G401 (cell line): ENCODE results near the gene GAD2. TPM values are rescaled to one million over a fixed set of nuclear protein-coding genes. Genes with fewer than 3 reads are reported as not detected.

Experiments
- DNase-seq: peaks from one replicate; pipeline ENCODE4 v3.0.0-alpha.2; 2015; ENCODE audit warnings: low spot score
- in situ Hi-C: cut with HindIII; loops from 2 replicates; pipeline ENCODE4 v1.10.0; 2016; ENCODE audit warnings: low sequenced_read_pairs, mixed read lengths
- total RNA-seq: library from RNA; depleted of rRNA; stranded (reverse); fragments of >200 nt; shearing (Covaris generic); gene quantifications from 2 replicates; pipeline ENCODE4 v1.2.3, GENCODE V29; 2014; rRNA removed

GAD2 gene
- total RNA-seq = not detected in 2 replicates

DNA sequence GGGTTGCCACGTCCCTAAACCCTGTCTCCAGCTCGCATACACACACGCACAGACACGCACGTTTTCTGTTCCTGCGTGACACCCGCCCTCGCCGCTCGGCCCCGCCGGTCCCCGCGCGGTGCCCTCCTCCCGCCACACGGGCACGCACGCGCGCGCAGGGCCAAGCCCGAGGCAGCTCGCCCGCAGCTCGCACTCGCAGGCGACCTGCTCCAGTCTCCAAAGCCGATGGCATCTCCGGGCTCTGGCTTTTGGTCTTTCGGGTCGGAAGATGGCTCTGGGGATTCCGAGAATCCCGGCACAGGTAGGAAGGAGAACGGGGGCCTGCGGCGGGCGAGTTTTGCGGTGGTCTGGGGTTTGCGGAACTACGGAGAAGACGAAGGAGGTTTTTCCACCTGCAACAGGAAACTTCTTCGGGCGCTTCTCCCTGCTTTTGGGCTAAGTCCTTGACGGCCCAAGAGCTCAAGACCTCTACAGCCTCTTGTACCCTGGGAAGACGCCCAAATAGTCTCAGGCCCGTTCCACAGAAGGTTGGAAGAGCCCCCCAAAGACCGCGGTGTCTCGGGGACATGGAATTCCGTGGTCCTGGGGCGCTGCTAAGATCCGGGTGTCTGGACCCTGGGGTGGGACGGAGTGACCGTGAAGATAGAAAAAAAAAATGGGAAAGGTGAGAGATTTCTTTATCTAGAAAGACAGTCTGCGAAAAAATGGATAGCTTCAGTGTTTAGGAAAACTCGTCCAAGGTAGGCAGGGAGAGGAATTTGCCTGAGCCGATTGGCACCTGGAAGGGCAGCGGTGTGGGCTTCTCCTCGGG is at the start of gene GAD2:
Gene GAD2, plus strand, starts transcription at position 190 of the 811 bp plus-strand sequence. Its CDS starts 36 bp downstream, at position 226.
- no peak for DNase-seq
- in situ Hi-C loops = no loop called here

DNA sequence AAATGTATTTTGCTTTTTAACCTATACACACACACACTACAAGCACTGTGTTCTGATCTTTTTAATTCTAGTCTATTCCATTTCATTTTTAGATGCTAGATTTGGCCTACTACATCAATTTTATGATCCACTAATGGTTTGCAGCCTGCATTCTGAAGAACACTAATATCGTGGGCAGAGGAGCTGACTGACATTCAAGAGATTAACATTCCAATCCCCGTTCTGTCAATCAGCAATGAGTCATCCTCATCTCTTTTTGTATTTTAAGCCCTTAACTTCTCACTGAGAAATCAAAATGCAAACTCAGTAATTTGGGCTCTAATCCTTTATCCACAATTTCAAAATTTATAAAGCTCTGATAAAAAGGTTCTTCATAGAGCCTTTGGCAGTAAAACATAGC is 47.1 kb upstream of the GAD2 start:
- no peak for DNase-seq
- in situ Hi-C loops = no loop called here

DNA sequence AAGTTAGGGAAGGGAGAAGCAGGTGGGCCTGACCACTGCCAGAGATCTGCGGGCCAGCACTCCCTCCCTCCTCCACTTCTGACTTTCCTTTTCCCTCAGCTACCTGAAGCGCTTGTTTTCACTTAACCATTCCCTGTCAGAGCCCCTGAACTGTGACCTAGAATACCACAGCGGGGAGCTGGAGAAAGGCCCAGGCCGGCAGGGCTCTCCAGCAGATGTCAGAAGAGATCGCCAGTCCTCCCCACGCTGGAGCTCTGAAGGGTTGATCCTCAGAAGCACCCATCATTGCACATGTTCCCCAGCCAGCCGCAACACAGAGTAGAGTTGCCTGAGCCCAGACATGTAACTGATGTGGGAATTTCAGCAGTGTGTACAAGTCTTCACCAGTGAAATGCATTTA is 44.4 kb upstream of the GAD2 start:
- no peak for DNase-seq
- in situ Hi-C loops = no loop called here

DNA sequence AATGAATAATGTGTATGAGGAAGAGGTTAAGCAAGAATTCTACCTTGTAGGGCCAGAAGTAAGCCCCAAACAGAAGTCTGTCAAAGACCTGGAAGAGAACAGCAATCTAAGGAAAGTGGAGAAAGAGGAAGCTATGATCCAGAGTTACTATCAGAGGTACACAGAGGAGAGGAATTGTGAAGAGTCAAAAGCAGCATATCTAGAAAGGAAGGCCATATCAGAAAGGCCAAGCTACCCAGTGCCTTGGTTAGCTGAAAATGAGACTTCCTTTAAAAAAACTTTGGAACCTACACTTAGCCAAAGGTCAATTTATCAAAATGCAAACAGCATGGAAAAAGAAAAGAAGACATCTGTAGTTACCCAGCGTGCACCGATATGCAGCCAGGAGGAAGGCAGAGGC is 42.7 kb upstream of the GAD2 start:
- in situ Hi-C loops = no loop called here
- DNase-seq = no peak

DNA sequence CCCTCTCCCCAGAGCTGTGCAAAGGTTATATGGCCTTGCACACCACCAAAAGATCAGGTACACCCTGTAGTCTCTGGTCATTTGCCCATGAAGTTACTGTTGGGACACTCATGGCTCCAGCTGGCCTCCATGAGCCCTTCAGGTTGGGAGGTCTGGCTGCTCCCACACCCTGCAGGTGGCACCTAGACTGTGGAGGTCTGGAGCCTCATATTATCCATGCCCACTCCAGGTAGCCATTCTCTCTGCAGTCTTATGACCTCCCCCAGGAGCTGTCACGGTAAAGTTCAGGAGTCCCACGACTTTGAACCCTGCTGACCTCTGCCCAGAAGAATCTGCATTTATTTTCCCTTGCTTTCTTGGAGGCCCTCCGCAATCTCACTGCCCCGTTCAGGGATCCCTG is 39.2 kb upstream of the GAD2 start:
- in situ Hi-C loops = no loop called here
- no peak for DNase-seq

DNA sequence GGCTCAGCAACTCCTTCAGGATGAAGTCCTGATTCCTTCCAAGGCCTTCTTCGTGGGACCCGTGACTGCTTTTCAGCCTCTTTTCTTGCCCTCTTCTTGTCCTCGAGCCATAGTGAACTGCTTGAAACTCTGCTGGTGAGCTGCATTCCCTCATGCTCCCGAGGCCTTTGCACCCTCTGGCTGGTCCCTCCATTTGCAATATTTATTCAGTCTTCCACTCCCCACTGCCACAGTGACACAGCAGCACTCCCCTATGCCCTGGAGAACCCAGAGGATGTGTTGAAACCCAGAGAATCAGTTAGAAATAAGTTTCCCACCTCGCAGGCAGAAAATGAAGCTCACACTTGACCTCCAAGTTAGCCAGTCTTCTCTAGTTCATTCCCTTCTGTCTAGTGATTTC is 22.3 kb upstream of the GAD2 start:
- DNase-seq = no peak
- in situ Hi-C loops = no loop called here

DNA sequence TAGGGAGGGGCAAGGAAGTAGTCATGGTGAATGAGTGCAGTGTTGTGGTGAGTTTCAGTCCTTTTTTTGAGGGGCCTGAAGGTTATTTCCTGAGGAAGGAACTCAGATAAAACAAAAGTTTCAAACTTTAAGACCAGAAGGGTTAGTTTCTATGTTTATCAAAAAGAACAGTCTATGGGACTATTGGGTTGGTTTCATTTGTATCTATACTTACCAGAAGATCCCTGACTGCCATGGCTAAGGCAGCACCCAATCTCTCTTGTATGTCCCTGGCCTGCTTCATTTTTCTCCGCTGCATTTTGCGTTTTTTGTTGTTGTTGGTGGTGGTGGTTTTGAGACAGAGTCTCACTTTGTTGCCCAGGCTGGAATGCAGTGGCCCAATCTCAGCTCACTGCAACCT is 19.3 kb upstream of the GAD2 start:
- in situ Hi-C loops = no loop called here
- DNase-seq = no peak

DNA sequence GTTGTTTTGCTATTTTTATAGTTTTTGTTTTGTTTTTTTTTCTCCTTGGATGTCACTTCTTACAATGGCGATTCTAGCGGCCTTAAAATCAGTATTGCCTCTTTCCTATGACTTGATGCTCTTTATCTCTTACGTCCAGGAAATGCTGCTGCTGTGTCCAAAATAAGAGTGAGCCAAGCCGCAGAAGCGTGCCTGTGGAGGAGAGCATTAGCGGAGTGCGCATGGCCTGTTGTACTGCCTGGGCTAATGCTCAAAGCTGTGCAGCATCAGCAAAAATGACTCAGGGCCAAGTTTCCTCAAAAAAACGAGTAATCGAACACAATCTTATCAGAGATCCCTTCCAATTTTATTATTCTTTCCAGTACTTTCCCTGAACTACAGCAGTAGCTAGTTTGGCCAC is 18.5 kb upstream of the GAD2 start:
- no peak for DNase-seq
- in situ Hi-C loops = no loop called here

DNA sequence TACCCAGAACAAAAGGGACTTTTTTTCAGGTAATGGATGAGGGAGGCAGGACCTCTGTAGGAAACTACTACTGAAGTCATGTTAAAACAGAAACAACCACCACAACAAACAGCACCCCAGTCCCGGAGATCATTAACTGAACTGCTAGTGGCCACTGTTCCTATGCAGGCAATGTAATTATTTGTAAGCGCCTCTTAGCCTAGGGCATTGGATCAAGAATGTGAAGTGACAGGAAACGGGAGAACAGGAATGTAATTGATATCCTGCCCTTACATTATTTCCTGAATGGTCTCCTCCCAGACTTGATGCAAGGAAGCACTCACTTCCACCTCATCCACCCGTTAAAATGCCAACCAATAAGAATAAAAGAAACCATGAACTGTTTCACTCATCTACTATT is 16.7 kb upstream of the GAD2 start:
- DNase-seq = no peak
- in situ Hi-C loops = no loop called here

DNA sequence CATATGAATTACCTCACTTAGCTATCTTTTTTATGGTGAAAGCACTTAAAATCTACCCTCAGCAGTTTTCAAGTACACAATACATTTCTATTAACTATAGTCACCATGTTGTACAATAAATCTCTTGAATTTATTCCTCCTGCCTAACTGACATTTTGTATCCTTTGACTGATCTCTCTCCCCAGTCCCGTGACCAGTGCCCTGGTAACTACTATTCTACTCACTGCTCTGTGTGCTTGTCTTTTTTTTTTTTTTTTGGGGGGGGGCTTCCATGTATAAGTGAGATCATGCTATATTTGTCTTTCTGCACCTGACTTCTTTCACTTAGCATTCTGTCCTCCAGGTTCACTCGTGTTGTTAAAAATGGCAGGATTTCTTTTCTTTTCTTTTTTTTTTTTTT is 11.4 kb upstream of the GAD2 start:
- DNase-seq = no peak
- in situ Hi-C loops = no loop called here

DNA sequence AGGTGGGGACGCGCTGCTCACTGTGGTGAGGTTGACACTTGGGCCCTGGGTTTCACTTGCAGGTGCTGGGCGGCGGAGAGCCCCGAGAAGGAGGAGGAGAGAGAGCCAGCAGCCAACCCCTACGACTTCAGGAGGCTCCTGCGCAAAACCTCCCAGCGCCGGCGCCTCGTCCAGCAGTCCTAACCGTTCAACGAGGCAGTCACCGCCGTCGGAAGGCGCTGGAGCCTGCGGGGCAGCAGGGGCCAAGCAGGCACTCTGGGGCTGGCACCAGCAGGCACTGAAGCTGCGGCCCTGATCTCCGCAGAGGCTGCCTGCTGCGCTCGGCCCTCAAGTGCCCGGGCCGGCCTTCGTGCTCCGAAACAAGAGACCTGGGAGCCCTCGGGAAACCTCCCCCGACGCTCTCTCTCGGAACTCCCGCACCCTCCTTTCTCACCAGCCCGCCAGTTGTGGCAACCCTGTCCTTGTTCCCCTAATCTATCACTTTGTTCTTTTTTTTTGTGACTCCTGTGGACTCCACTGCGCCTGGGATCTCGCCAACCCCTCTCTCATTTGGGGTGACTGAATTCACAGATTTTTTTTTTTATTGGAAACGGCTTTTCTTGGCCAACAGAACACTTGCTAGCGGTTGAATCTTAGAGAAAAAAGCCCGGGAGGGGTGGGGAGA is 4.7 kb upstream of the GAD2 start:
- in situ Hi-C loops = no loop called here
- no peak for DNase-seq

DNA sequence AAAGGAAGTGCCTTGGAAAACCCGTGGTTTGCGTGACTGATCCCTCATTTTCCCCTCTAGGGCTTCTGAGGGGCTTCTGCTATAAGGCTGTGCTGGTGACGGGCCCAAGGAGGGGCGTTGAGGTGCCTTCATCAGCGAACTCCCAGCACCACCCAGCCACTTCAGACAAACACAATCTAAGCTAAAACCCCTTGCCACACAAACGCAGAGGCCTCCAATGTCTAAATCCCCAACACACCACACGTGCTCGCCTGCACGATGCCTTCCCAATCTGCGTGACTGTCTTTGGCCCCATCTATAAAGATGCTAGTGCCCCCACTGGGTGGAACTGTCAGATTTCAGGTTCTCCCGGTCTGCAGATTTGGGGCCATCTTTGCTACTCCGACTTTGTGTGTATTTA is 4.1 kb upstream of the GAD2 start:
- in situ Hi-C loops = no loop called here
- no peak for DNase-seq

DNA sequence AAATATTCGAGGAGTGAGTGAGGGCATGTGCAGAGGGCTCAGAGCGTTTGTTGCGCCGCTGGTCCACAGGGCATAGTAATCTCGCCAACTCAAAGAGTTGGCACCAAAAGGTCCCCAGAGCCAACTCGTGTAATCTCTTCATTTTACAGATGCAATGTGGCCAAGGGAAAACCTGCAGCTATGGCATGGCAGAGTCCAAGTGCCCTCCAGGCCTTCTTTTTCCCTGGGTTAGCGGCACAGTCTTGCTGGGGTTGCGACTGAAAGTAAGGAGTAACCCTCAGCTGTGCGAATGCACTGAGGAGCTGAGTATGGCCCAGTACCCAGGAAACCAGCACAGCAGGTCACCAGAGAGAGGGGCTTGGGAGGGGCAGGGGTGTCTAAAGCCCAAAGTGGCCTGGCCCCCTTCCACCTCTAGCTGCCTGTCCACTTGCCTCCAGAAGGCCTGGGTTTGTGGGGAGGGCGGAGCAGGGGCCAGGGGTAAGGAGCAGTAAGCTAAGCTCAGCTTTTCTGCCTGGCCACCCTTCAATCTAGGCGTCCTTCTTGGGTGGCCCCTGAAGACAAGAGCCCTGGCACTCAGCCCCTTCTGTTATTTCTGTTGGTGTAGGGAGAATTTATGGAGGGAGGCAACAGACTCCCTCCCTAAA is 3.3 kb upstream of the GAD2 start:
- in situ Hi-C loops = no loop called here
- DNase-seq = no peak

DNA sequence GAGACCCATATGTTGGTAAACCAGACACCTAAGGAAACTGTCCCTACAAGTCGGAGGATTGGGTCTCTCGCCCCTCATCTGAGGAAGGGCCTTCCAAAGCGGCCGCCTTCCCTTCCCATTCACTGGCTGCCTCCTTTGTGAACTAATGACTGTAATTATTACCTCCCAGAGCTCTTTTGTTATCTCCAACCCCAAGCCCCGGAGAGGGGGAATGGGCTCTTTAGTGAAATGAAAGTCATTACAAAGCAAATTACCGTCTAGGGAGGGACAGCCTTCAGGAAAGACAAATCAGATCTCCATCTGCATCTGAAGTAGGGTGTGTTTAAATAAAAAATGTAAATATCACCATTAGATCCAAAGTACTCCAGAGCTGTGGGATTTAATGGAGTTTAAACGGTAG is 2.6 kb upstream of the GAD2 start:
- no peak for DNase-seq
- in situ Hi-C loops = no loop called here

DNA sequence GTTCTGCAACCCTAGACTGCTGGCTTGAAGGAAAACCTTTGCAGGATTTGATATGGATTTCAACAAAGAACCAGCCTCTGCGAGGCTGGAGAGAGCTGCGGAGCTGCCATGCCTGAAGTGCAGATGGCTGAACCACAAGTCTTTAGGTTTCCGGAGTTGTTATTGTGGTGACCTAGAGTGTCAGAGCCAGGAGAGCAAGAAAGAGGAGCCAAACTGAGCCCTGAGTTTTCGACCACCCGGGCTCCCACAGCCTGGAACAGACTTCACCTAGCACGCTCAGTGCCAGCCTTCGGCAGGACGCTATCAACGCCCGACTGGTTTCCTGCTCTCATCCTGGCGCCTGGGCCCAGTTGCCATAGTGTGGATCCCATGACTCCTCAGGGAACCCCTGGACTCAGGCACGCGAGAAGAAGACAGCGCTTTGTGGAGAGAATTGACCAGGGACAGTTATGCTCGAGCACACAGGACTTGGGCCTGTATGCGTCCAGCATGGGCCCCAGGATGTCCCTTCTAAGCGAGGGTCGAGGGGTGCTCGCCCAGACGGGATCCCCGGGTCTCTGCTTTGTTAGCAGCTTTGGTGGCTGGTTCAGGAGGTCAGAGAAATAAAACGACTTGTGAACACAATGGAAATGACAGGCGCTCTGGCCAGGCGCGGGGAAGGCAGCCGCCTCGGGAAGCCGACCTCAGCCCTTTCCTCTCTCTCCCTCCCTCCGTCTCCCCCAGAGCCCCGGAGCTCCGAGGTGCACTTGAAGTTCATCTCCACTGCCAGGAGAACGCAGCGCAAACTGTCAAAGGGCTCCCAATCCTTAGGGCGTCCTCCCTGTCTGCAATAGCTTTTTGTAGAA is 1.8 kb upstream of the GAD2 start:
- no peak for DNase-seq
- in situ Hi-C loops = no loop called here

DNA sequence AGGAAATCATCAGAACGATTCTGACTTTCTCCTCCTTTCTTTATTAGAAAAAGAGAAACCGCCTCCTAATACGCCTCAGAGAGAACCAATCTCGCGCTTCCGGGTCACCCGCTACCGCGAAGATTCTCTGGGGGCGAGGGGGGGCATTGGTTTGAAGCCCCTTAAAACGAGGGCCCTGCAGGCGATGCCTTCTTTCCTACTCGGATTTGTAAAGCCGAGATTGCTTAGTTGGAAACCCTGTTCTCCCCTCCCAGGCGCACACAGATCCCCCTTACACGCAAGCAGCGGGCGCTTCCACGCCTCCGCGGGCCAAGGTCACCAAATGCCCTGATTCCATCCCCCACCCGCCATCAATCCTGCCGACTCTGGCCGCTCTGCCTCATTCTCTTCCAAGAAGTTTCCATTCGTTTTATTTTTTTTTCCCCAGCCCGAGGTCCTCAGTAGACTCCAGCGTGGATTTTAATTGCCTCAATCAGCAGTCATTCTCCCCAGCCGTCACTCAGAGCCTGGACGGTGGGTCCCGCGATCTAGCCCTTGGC is 1.1 kb upstream of the GAD2 start:
- in situ Hi-C loops = no loop called here
- DNase-seq = no peak

DNA sequence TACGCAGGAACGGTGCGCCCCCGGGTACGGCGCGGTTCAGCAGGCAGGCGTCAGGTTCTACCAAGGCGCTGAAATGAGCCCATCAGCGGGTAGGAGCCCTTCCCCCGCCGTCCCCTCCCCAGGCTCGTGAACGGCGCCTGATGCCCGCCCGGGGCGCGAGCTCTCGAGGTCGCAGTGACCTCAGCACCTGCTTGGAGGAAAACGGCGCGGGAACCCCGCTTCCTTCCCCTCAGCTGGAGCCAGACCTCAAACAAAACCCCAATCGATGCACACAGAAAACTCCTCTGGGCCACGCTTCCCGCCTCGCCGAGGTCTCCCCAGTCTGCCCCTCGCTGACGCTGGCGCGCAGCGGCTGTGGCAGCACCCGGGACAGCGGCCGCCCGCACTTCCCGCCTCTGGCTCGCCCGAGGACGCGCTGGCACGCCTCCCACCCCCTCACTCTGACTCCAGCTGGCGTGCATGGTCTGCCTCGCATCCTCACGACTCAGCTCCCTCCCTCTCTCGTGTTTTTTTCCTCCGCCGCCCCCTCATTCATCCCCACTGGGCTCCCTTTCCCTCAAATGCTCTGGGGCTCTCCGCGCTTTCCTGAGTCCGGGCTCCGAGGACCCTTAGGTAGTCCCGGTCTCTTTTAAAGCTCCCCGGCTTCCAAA is 514 bp upstream of the GAD2 start:
- DNase-seq = no peak
- in situ Hi-C loops = no loop called here

DNA sequence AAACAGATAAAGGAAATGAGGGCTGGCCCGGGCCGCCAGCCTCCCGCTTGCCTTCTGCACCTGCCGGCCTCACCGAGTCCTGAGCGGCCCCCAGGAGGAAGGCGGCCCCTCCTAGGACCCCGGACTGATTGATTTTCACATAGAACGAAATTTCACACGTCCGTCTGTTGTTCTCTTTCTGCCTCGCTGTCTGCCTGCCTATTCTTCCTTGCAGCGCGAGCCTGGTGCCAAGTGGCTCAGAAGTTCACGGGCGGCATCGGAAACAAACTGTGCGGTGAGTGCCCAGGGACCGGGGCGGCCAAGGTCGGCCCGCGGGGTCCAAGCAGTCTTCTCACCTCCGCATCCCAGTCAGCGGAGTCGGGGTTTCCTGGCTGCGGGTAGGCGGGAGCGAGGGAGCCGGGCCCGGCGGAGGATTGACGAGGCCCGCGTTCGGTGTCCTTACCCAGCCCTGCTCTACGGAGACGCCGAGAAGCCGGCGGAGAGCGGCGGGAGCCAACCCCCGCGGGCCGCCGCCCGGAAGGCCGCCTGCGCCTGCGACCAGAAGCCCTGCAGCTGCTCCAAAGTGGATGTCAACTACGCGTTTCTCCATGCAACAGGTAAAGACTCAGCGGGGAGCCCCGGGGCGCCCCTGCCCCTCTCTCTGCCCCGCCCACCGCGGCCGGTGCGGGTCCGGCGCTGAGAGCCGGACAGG is 967 bp downstream of the GAD2 start:
- in situ Hi-C loops = no loop called here
- DNase-seq = no peak
